ENCODE data around the gene COLEC11.
"Not testable (repeated sequence)": the region's sequence is repeated elsewhere in the genome, so short reads cannot be mapped to it uniquely, and the experiment has no call there.

COLEC11 gene

DNA sequence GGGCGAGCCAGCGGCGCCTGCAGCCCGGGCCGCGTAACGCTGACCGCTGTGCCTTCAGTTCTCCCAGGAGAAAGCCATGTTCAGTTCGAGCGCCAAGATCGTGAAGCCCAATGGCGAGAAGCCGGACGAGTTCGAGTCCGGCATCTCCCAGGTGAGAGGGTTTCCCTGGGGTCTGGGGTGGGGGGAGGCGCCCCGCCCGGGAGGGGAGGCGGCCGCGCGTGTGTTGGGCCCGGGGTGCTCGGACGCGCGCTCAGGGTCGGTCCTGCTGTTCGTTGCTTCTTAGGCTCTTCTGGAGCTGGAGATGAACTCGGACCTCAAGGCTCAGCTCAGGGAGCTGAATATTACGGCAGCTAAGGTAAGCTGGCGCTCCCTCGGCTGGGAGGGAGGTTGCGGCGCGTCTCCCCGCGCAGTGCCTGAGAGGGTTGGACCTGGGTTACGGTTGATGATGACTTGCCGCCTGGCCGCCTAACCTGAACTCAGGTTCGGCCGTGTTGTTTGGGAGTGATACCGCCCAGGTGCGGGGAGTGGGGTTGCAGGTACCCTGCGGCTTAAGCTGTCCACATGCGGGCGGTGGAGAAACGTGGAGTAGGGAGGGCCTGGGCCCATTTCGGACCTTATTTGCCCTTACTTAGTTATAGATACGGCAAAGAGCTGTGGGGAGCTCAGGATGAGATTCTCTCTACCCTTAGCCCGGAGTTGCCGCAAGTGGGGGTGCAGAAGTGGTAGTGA lies 19.2 kb upstream of the COLEC11 start:
- TF ChIP-seq, protein P1, sequence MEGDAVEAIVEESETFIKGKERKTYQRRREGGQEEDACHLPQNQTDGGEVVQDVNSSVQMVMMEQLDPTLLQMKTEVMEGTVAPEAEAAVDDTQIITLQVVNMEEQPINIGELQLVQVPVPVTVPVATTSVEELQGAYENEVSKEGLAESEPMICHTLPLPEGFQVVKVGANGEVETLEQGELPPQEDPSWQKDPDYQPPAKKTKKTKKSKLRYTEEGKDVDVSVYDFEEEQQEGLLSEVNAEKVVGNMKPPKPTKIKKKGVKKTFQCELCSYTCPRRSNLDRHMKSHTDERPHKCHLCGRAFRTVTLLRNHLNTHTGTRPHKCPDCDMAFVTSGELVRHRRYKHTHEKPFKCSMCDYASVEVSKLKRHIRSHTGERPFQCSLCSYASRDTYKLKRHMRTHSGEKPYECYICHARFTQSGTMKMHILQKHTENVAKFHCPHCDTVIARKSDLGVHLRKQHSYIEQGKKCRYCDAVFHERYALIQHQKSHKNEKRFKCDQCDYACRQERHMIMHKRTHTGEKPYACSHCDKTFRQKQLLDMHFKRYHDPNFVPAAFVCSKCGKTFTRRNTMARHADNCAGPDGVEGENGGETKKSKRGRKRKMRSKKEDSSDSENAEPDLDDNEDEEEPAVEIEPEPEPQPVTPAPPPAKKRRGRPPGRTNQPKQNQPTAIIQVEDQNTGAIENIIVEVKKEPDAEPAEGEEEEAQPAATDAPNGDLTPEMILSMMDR (IDR thresholded peaks at IDR 0.05; ENCODE audit: insufficient read depth, low read depth, low read length, missing control alignments), result no peak
- H3K4me3 ChIP-seq (ENCODE audit: low read depth, low read length), result peak overlapping the region; percentile 80
- peak; percentile 27 for DNase-seq (ENCODE audit: low read depth)

DNA sequence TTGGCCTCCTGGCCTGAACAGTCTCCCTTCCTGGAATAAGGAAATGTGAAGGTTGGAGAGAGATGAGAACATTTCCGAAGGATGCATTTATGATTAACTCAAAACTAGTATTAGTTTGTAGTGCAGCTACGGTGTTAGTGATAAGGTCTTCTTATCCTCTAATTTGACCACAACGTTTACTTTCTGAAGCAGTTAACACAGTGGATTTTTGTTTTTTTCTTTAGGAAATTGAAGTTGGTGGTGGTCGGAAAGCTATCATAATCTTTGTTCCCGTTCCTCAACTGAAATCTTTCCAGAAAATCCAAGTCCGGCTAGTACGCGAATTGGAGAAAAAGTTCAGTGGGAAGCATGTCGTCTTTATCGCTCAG lies 18.7 kb upstream of the COLEC11 start:
- not testable (repeated sequence) for DNase-seq (ENCODE audit: low read depth)

DNA sequence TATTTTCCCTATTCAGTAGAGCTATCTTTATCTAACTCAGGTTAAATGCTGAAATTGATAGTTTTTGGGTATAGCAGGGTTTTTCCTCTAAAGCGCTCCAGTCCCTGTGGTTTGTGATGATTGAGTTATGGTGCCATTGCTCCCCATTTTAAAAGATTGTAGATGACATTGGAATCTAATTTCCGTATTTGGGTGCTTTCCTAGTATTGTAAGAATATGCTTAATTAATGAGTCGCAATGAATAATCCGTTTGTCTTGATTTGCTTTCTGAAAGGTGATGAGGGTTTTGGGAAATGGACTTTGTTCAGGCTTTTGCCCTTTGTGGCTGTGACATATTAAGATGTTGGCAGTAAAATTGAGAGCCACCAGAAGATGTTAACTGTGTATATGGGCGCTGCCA lies 15.9 kb upstream of the COLEC11 start:
- no peak for DNase-seq (ENCODE audit: low read depth)
- TF ChIP-seq, protein P1 (IDR thresholded peaks at IDR 0.05; ENCODE audit: insufficient read depth, low read depth, low read length, missing control alignments), result no peak
- H3K4me3 ChIP-seq (ENCODE audit: low read depth, low read length), result no peak overlapping the region

More for the DNA sequence above, 18.7 kb upstream of the COLEC11 start:
- H3K4me3 ChIP-seq (ENCODE audit: low read depth, low read length), result peak overlapping the region; percentile 80

DNA sequence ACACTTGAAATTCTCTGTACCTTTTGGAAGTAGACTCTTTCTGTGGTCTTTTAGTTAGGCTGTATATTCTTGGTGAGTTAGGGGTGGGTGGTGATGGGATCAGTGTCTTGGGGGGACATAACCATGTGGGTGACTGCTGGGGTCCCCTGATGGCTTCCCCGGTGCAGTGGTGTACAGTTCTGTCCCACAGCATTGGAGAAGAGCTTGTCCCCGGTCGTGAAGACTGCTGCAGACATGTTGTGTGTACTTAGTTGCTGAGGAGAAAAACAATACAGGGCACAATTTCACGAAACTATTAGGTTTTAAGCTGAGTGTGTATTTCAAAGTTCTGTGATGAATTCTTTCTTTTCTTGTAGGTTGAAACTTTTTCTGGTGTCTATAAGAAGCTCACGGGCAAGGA lies 14.5 kb upstream of the COLEC11 start:
- DNase-seq (ENCODE audit: low read depth), result no peak
- TF ChIP-seq, protein P1 (IDR thresholded peaks at IDR 0.05; ENCODE audit: insufficient read depth, low read depth, low read length, missing control alignments), result no peak
- no peak overlapping the region for H3K4me3 ChIP-seq (ENCODE audit: low read depth, low read length)

DNA sequence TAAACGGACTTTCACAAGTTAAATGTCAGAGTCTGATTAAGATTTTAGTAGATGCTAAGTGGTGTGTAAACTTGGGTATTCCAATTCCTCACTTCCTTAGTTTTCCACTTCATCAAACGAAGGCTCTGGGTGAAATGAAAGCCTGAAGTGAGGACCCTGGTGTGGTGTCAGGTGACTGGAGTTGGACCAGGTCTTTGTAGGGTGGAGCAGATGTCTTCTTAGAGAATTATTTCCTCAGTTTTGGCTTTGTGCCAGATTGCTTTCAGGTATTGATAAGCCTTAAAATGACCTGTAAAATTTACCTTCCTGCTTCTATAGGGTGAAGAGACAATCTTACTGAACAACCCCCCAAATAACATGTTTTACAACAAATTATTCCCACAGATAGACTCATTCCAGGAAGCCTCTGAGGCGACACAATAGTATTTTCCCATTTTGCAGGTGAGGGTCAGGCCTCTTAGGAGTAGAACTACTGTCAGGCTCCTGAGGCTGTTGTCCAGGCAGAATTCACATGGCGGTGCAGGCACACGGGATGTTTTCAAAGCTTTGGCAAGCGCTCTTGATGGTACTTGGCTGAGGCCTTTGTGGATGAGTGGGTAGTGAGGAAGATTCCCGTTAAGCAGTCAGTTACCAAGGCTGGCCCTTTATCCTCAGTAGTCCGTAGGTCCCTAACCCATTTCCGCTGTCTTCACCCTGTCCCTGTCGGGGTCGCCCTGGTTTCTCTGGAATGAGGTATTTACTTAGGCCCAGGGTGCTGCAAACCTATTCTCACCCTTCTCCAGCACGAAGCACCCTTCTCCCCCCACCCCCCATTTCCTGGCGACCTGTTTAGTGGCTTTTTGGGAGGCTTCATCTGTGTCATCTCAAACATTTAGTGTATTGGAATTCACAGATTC lies 13.3 kb upstream of the COLEC11 start:
- H3K4me3 ChIP-seq (ENCODE audit: low read depth, low read length), result no peak overlapping the region
- TF ChIP-seq, protein P1 (IDR thresholded peaks at IDR 0.05; ENCODE audit: insufficient read depth, low read depth, low read length, missing control alignments), result no peak
- no peak for DNase-seq (ENCODE audit: low read depth)

DNA sequence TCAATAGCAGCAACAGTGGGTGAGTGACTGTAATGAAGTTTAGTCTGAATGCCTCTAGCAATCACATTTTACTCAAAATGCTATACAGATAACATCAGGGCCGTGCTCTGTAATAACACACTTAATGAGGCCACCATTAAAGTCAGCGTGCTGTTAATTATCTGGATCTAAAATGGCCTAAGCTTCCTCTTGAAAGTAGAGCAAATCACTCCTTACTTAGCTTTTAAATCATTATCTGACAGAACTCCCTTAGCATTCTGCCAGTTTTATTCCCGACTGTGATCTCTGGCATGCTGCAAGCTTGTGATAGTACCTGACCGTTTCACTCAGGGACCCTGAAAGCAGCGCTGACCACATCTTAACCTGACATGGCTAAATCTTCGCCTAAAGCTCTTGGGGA lies 10.8 kb upstream of the COLEC11 start:
- DNase-seq (ENCODE audit: low read depth), result no peak
- TF ChIP-seq, protein P1 (IDR thresholded peaks at IDR 0.05; ENCODE audit: insufficient read depth, low read depth, low read length, missing control alignments), result no peak

DNA sequence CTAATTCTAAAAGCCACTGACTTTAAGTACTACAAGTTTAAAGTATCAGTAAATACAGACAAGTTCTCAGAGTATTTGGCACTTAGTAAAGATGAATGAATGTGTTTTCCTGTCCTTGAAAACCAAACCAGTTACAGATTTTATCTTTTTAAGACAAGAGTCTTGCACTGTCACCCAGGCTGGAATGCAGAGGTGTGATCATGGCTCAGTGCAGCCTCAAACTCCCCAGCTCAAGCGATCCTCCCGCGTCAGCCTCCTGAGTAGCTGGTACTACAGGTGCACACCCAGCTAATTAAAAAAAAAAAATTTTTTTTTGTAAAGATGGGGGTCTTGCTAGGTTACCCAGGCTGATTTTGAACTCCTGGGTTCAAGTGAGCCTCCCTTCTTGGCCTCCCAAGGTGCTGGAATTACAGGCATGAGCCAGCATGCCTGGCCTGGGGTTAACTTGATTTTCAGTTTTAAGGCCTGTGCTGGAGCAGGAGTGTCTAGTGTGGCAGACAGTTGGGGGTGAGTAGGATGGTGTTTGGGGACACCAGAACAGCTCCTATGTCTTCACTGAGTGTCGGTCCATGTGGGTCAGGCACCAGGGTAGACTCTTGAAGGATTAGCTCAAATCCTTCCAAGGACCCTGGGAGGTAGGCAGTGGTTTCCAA lies 10.2 kb upstream of the COLEC11 start:
- DNase-seq (ENCODE audit: low read depth), result no peak
- TF ChIP-seq, protein P1 (IDR thresholded peaks at IDR 0.05; ENCODE audit: insufficient read depth, low read depth, low read length, missing control alignments), result no peak
- no peak overlapping the region for H3K4me3 ChIP-seq (ENCODE audit: low read depth, low read length)

More for the DNA sequence above, 10.8 kb upstream of the COLEC11 start:
- H3K4me3 ChIP-seq (ENCODE audit: low read depth, low read length), result no peak overlapping the region

Measured in GM12865 (cell line).